Left ventricle myocardium inferior (tissue), 1 donor: ENCODE data around the gene FOXS1. TPM values are rescaled to one million over a fixed set of nuclear protein-coding genes. Genes with fewer than 3 reads are reported as not detected.

Source experiments
- DNase-seq: peaks from one replicate; pipeline ENCODE4 v3.0.0-alpha.2; 2020
- H3K27ac ChIP-seq: fragments of 200-600 bp; replicated peaks from 2 replicates; pipeline ENCODE4 v1.8.0; 2021
- H3K27me3 ChIP-seq: fragments of 200-600 bp; 2 replicates; pipeline ENCODE4 v1.8.0; 2021; ENCODE audit warnings: low read depth
- H3K36me3 ChIP-seq: fragments of 200-600 bp; 2 replicates; pipeline ENCODE4 v1.8.0; 2021
- H3K4me1 ChIP-seq: fragments of 200-600 bp; 2 replicates; pipeline ENCODE4 v1.8.0; 2021
- H3K4me3 ChIP-seq: fragments of 200-600 bp; 2 replicates; pipeline ENCODE4 v1.8.0; 2021; ENCODE audit warnings: mild to moderate bottlenecking, moderate library complexity
- H3K9me3 ChIP-seq: fragments of 200-600 bp; replicated peaks from 2 replicates; pipeline ENCODE4 v1.8.0; 2021
- CTCF ChIP-seq: fragments of 200-600 bp; IDR thresholded peaks from 2 replicates; pipeline ENCODE4 v1.8.0; 2021; ENCODE audit warnings: antibody characterized with exemption, mild to moderate bottlenecking, borderline replicate concordance
- intact Hi-C: fragments of 100-400 bp; cut with micrococcal nuclease; formaldehyde crosslinking; loops from one replicate; pipeline ENCODE4 v1.11.0; 2022
- total RNA-seq: library from RNA; stranded (reverse); fragmentation: NEBNext Ultra II Directional; extraction: Animal tissue kit (Norgen Biotek cat#: 25700); gene quantifications from one replicate; pipeline ENCODE4 v1.2.1, GENCODE V29; 2021
- donor health status: DM: no; HTN: yes; CAD: no; lungs with severe emphysema.

Gene FOXS1
- total RNA-seq, 1 donor from 2014 or later: 1.6 TPM

- H3K36me3 ChIP-seq: no peaks in the 10 kb centered on the region
- H3K9me3 ChIP-seq: no peaks in the 10 kb centered on the region
- peak; percentile 39 for DNase-seq
- intact Hi-C loops: no loop called here
- TF ChIP-seq CTCF: no peak
- H3K27me3 ChIP-seq: peaks cover 14% of the 10 kb centered on the region
- H3K4me1 ChIP-seq: peaks cover 22% of the 10 kb centered on the region
- peak within 1 kb of the TSS; percentile 47 for H3K27ac ChIP-seq
- H3K4me3 ChIP-seq: peak within 1 kb of the TSS; percentile 76
These were observed 24.7 kb upstream of the FOXS1 start, which contains the start of the genes DUSP15 and TTLL9 for GRCh38 chr20:31869942-31870725. DUSP15 (minus strand) TSS chr20:31870527; CDS start chr20:31870337, 190 bp downstream. TTLL9 (plus strand) TSS chr20:31870634; CDS start chr20:31871127, 493 bp downstream.

- Histone ChIP-seq H3K9me3 (no peaks in the 10 kb centered on the region), H3K27me3 (peaks cover 14% of the 10 kb centered on the region), H3K4me1 (peaks cover 22% of the 10 kb centered on the region), H3K4me3 (peak overlapping the region; percentile 76), H3K36me3 (no peaks in the 10 kb centered on the region), H3K27ac (peak overlapping the region; percentile 47)
- TF ChIP-seq CTCF: no peak
- intact Hi-C loops: no loop called here
- no peak for DNase-seq
These were observed 24.2 kb upstream of the FOXS1 start for GRCh38 chr20:31869673-31869941.

- Histone ChIP-seq H3K36me3 (no peaks in the 10 kb centered on the region), H3K27me3 (peaks cover 14% of the 10 kb centered on the region), H3K4me3 (peak overlapping the region; percentile 76), H3K4me1 (peaks cover 22% of the 10 kb centered on the region), H3K9me3 (no peaks in the 10 kb centered on the region), H3K27ac (no peak overlapping the region)
- no peak for DNase-seq
- intact Hi-C loops: no loop called here
- no peak for TF ChIP-seq CTCF
These were observed 23.7 kb upstream of the FOXS1 start for GRCh38 chr20:31868853-31869672.

GRCh38 chr20:31866221-31866620 lies 20.8 kb upstream of the FOXS1 start:
- intact Hi-C loops: no loop called here
- no peak for TF ChIP-seq CTCF

GRCh38 chr20:31864521-31865400 lies 19.4 kb upstream of the FOXS1 start:
- Histone ChIP-seq H3K4me3 (no peak overlapping the region), H3K9me3 (no peaks in the 10 kb centered on the region), H3K36me3 (no peaks in the 10 kb centered on the region), H3K27ac (no peak overlapping the region), H3K27me3 (peaks cover 30% of the 10 kb centered on the region), H3K4me1 (peaks cover 28% of the 10 kb centered on the region)
- no peak for TF ChIP-seq CTCF
- DNase-seq: no peak
- intact Hi-C loops: no loop called here

More at GRCh38 chr20:31866221-31866620, 20.8 kb upstream of the FOXS1 start:
- Histone ChIP-seq H3K36me3 (no peaks in the 10 kb centered on the region), H3K9me3 (no peaks in the 10 kb centered on the region), H3K4me3 (no peak overlapping the region), H3K4me1 (peaks cover 28% of the 10 kb centered on the region), H3K27ac (no peak overlapping the region), H3K27me3 (peaks cover 17% of the 10 kb centered on the region)
- DNase-seq: no peak
